HG03135 (cell line): ENCODE results near the gene TAS2R14.

Experiments
- ATAC-seq: cut with Tn5 transposase; IDR thresholded peaks from one replicate; pipeline ENCODE4 v1.9.1; 2021; ENCODE audit warnings: mild to moderate bottlenecking, moderate library complexity; ENCODE audit not compliant: unreplicated experiment

The TAS2R14 gene

GRCh38 chr12:10910380-10910779 lies 28.7 kb downstream of the TAS2R14 start:
- ATAC-seq, result no peak

- ATAC-seq, result no peak
Observed at GRCh38 chr12:10909462-10909861, 29.6 kb downstream of the TAS2R14 start, which contains the start of gene TAS2R13. TSS of gene TAS2R13 (minus strand) at chr12:10909562. CDS start at chr12:10909298, 264 bp downstream.

GRCh38 chr12:10904686-10905085 lies 34.4 kb downstream of the TAS2R14 start:
- ATAC-seq, result no peak

- ATAC-seq, result no peak
Observed at GRCh38 chr12:10901427-10901826, 37.6 kb downstream of the TAS2R14 start.

GRCh38 chr12:10900972-10901371 lies 38.1 kb downstream of the TAS2R14 start:
- no peak for ATAC-seq

GRCh38 chr12:10900530-10900929 lies 38.5 kb downstream of the TAS2R14 start:
- no peak for ATAC-seq

- no peak for ATAC-seq
Observed at GRCh38 chr12:10896854-10897253, 42.2 kb downstream of the TAS2R14 start.

- no peak for ATAC-seq
Observed at GRCh38 chr12:10891937-10892336, 47.1 kb downstream of the TAS2R14 start.

GRCh38 chr12:10889226-10889625 lies 49.8 kb downstream of the TAS2R14 start:
- no peak for ATAC-seq
